HepG2 (cell line): ENCODE measurements around the gene NDUFAF8. TPM values are rescaled to one million over a fixed set of nuclear protein-coding genes. Genes with fewer than 3 reads are reported as not detected.

Source experiments
- ATAC-seq: fragments of 200-7000 bp; cut with Tn5 transposase; 3 replicates; pipeline ENCODE4 v1.9.1; 2020; ENCODE audit warnings: mild to moderate bottlenecking, moderate library complexity
- BruUV-seq: library from RNA; stranded (reverse); fragments of 400-500 nt; replicated peaks from 2 replicates; lab custom pipeline; 2021; lab: Mats Ljungman, UMichigan
- CTCF ChIA-PET: fragments of 300-600 bp; formaldehyde crosslinking; extraction: SDS; loops from one replicate; lab custom pipeline; 2021; ENCODE audit warnings: low total read pairs, inconsistent platforms, low intra/inter-chr PET ratio; lab: Yijun Ruan, JAX
- POLR2A ChIA-PET: fragments of 350-600 bp; sonication (Branson Sonifier 250); formaldehyde crosslinking; loops from one replicate; lab custom pipeline; 2020; ENCODE audit warnings: antibody characterized with exemption, inconsistent platforms; lab: Yijun Ruan, JAX
- DNase-seq: peaks from one replicate; pipeline ENCODE4 v3.0.0-alpha.2; 2015; ENCODE audit warnings: low spot score
- FAIRE-seq: peaks from 3 replicates; lab custom pipeline; 2011; peaks lifted over from hg19 to GRCh38; lab: Jason Lieb, UNC
- H2AFZ ChIP-seq: one replicate; pipeline ENCODE4 v1.6.1; 2011; ENCODE audit warnings: low read length, inconsistent platforms
- H3K27ac ChIP-seq: fragments of 300-600 bp; 3 replicates; pipeline ENCODE4 v1.8.0; 2011; ENCODE audit warnings: mixed run types, mild to moderate bottlenecking, mixed read lengths, low read length, inconsistent platforms; ENCODE audit not compliant: insufficient read depth; ENCODE audit errors: extremely low read length
- H3K27me3 ChIP-seq, 2 experiments: fragments of 200-600 bp in 1 of 2; 2 replicates in 1 of 2; 3 replicates in 1 of 2; pipeline versions ENCODE4 v1.6.0 to v1.8.0; 2011; ENCODE audit warnings: low read length in 2 of 2, mild to moderate bottlenecking in 2 of 2, moderate library complexity in 2 of 2, inconsistent platforms in 1 of 2; ENCODE audit not compliant: insufficient read depth in 2 of 2, control insufficient read depth in 1 of 2
- H3K36me3 ChIP-seq, 2 experiments: fragments of 200-600 bp in 1 of 2; replicated peaks in 1 of 2; 2 replicates in 1 of 2; 3 replicates in 1 of 2; pipeline versions ENCODE4 v1.5.1 to v1.8.0; 2011; ENCODE audit warnings: low read length in 2 of 2, inconsistent platforms in 1 of 2; ENCODE audit not compliant: insufficient read depth in 2 of 2, control insufficient read depth in 1 of 2
- H3K4me1 ChIP-seq: 2 replicates; pipeline ENCODE4 v1.5.1; 2012; ENCODE audit warnings: low read length, inconsistent platforms; ENCODE audit not compliant: insufficient read depth
- H3K4me2 ChIP-seq: 2 replicates; pipeline ENCODE4 v1.6.0; 2011; ENCODE audit warnings: low read depth, low read length, inconsistent platforms
- H3K4me3 ChIP-seq, 3 experiments: fragments of 200-600 bp in 1 of 3; sonication (generic), shearing (Covaris generic) in 1 of 3; replicated peaks in 1 of 3; 2 replicates each; pipeline ENCODE4 v1.5.1; 2011 to 2016; ENCODE audit warnings: low read length in 3 of 3, inconsistent platforms in 2 of 3, low read depth in 2 of 3, mild to moderate bottlenecking in 2 of 3, control low read depth in 1 of 3, mixed read lengths in 1 of 3; ENCODE audit not compliant: insufficient read depth in 1 of 3
- H3K79me2 ChIP-seq: one replicate; pipeline ENCODE4 v1.6.1; 2011; ENCODE audit warnings: low read length, inconsistent platforms; ENCODE audit not compliant: insufficient read depth
- H3K9ac ChIP-seq: 2 replicates; pipeline ENCODE4 v1.6.0; 2011; ENCODE audit warnings: mild to moderate bottlenecking, low read depth, low read length, inconsistent platforms; ENCODE audit not compliant: insufficient read depth
- H3K9me3 ChIP-seq: 2 replicates; pipeline ENCODE4 v1.5.1; 2012; ENCODE audit warnings: mild to moderate bottlenecking, low read length
- H4K20me1 ChIP-seq: 2 replicates; pipeline ENCODE4 v1.6.0; 2011; ENCODE audit warnings: inconsistent platforms, mild to moderate bottlenecking, low read length, moderate library complexity; ENCODE audit not compliant: insufficient read depth
- GZF1 ChIP-seq: sonication (generic); formaldehyde crosslinking; IDR thresholded peaks from 2 replicates; pipeline ENCODE4 v1.5.1; 2020; ENCODE audit warnings: mild to moderate bottlenecking, missing genetic modification reagents
- MEF2D ChIP-seq: sonication (generic); formaldehyde crosslinking; IDR thresholded peaks from 2 replicates; pipeline ENCODE4 v1.5.1; 2020; ENCODE audit warnings: mild to moderate bottlenecking, missing genetic modification reagents
- MZF1 ChIP-seq: sonication (generic); formaldehyde crosslinking; IDR thresholded peaks from 2 replicates; pipeline ENCODE4 v1.8.1; 2023; ENCODE audit warnings: mild to moderate bottlenecking, missing genetic modification reagents, borderline replicate concordance
- NR2F6 ChIP-seq, 2 experiments: IDR thresholded peaks; 2 replicates each; pipeline ENCODE4 v1.6.1; 2016; ENCODE audit warnings: antibody characterized with exemption in 1 of 2, mild to moderate bottlenecking in 1 of 2
- SMC3 ChIP-seq: IDR thresholded peaks from 2 replicates; pipeline ENCODE4 v1.6.1; 2011; ENCODE audit warnings: low read length, improper control_type of control experiment
- STAG1 ChIP-seq: sonication (generic); formaldehyde crosslinking; IDR thresholded peaks from 2 replicates; pipeline ENCODE4 v1.4.0; 2020; ENCODE audit warnings: missing genetic modification reagents
- TSC22D2 ChIP-seq: sonication (generic); formaldehyde crosslinking; IDR thresholded peaks from 2 replicates; pipeline ENCODE4 v1.5.1; 2020; ENCODE audit warnings: missing genetic modification reagents, mild to moderate bottlenecking, borderline replicate concordance
- ZBTB38 ChIP-seq: sonication (generic); formaldehyde crosslinking; IDR thresholded peaks from 2 replicates; pipeline ENCODE4 v1.5.1; 2020; ENCODE audit warnings: mild to moderate bottlenecking, missing genetic modification reagents
- ZFX ChIP-seq: sonication (generic); formaldehyde crosslinking; IDR thresholded peaks from 2 replicates; pipeline ENCODE4 v1.4.0; 2020; ENCODE audit warnings: mild to moderate bottlenecking, low read depth, missing genetic modification reagents, moderate library complexity
- ZNF24 ChIP-seq: fragments of 450-650 bp; IDR thresholded peaks from 2 replicates; pipeline ENCODE4 v1.6.1; 2017; ENCODE audit warnings: antibody characterized with exemption, mild to moderate bottlenecking
- ZNF251 ChIP-seq: sonication (generic); formaldehyde crosslinking; IDR thresholded peaks from 2 replicates; pipeline ENCODE4 v1.9.0; 2021; ENCODE audit warnings: mild to moderate bottlenecking, missing genetic modification reagents
- ZNF816 ChIP-seq: sonication (generic); formaldehyde crosslinking; IDR thresholded peaks from 2 replicates; pipeline ENCODE4 v1.8.0; 2022; ENCODE audit warnings: missing genetic modification reagents, mild to moderate bottlenecking, borderline replicate concordance
- WGBS: methylation state at CpG from one replicate; pipeline ENCODE4 v1.1.6; 2017; ENCODE audit warnings: low lambda C conversion rate; 5-methylcytosine and 5-hydroxymethylcytosine counted together
- in situ Hi-C: cut with HindIII; loops from 2 replicates; pipeline ENCODE4 v1.10.0; 2017; ENCODE audit warnings: low pct_unique_long_range_greater_than_20kb; ENCODE audit not compliant: extremely low pct_ligation_motif_present
- intact Hi-C: fragments of 100-400 bp; cut with micrococcal nuclease; formaldehyde crosslinking; loops from one replicate; pipeline ENCODE4 v1.10.0; 2022; ENCODE audit not compliant: unreplicated experiment
- polyA plus RNA-seq, 8 experiments: library from polyadenylated mRNA; depleted of rRNA in 3 of 8; stranded (reverse) in 7 of 8; unstranded in 1 of 8; fragments of >200 nt; fragmentation: Illumina TruSeq in 4 of 8; extraction: Trizol in 4 of 8; gene quantifications; 2 replicates each; pipeline versions ENCODE4 v1.2.1 to v1.2.3, GENCODE V29; 2011 to 2016; ENCODE audit warnings: low read depth in 4 of 8, missing spikeins in 1 of 8, mixed read lengths in 1 of 8; ENCODE audit not compliant: insufficient read depth in 1 of 8
- total RNA-seq, 5 experiments: library from RNA; depleted of rRNA; stranded (reverse); fragments of >200 nt; fragmentation: Illumina TruSeq; extraction: Trizol; gene quantifications; 2 replicates each; pipeline ENCODE4 v1.2.3, GENCODE V29; 2016; ENCODE audit warnings: low read depth in 1 of 5
- TF ChIP-seq, protein P1 (sequence below): sonication (generic); formaldehyde crosslinking; conservative IDR thresholded peaks from 2 replicates; pipeline ENCODE4 v1.4.0; 2020; ENCODE audit warnings: missing genetic modification reagents
- TF ChIP-seq, protein P2 (sequence below): sonication (generic); formaldehyde crosslinking; IDR thresholded peaks from 2 replicates; pipeline ENCODE4; 2020; ENCODE audit warnings: missing genetic modification reagents, mild to moderate bottlenecking, borderline replicate concordance

NDUFAF8 gene
- total and polyA plus RNA-seq, 2 of the 13 experiments (the other 11 are each of a cell fraction or from before 2014, with no cell fraction given): 75.6 to 233 TPM

- TF ChIP-seq, protein P1, sequence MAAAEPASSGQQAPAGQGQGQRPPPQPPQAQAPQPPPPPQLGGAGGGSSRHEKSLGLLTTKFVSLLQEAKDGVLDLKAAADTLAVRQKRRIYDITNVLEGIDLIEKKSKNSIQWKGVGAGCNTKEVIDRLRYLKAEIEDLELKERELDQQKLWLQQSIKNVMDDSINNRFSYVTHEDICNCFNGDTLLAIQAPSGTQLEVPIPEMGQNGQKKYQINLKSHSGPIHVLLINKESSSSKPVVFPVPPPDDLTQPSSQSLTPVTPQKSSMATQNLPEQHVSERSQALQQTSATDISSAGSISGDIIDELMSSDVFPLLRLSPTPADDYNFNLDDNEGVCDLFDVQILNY (CRISPR knock-in tag): 0 out of 2 replicates have a peak, but pooled peaks have one; percentile 5
- TF ChIP-seq SMC3 (no peak), ZNF816 (CRISPR knock-in tag) (no peak), ZNF251 (CRISPR knock-in tag) (no peak), ZNF24 (no peak), MZF1 (CRISPR knock-in tag) (no peak)
Observed at GRCh38 chr17:81238815-81239713, at the start of gene NDUFAF8, which contains the start of gene TEPSIN (continued).

- WGBS: 74% methylated on average over 10 of the region's 27 CpGs
- peak; percentile 71 for ATAC-seq
- no peaks in the 10 kb centered on the region for H4K20me1 ChIP-seq
- H3K79me2 ChIP-seq: no peaks in the 10 kb centered on the region
- no peak overlapping the region for H3K4me3 ChIP-seq
- intact Hi-C loops: loop anchor here (1.0 kb wide), 1 partner anchor 48 kb away; no protein-coding TSS in a partner anchor
- DNase-seq: peak; percentile 29
- peaks cover 3 to 5% of the 10 kb centered on the region in 2 experiments; a peak in 2 of 5 replicates for H3K36me3 ChIP-seq
- no peak overlapping the region for H2AFZ ChIP-seq
- CTCF ChIA-PET: interaction anchor here (1.4 to 2.2 kb wide), 3 partner anchors 45 to 88 kb away, joined by 4 to 11 read pairs (median 5); no protein-coding TSS in a partner anchor
- H3K4me1 ChIP-seq: peaks cover 17% of the 10 kb centered on the region
- POLR2A ChIA-PET: no interaction called here
- FAIRE-seq: no peak
- in situ Hi-C loops: loop anchor here (5.0 kb wide), 1 partner anchor 48 kb away; no protein-coding TSS in a partner anchor
- H3K27ac ChIP-seq: no peak overlapping the region
- peaks cover 3 to 4% of the 10 kb centered on the region in 2 experiments; a peak in 1 of 5 replicates for H3K27me3 ChIP-seq
- no peak overlapping the region for H3K9ac ChIP-seq
- H3K4me2 ChIP-seq: no peak overlapping the region
- no peaks in the 10 kb centered on the region for H3K9me3 ChIP-seq
- BruUV-seq: no TSS peak
- peak; percentile 38; the same call in 1 of the 2 replicates for TF ChIP-seq ZFX
- TF ChIP-seq, protein P2, sequence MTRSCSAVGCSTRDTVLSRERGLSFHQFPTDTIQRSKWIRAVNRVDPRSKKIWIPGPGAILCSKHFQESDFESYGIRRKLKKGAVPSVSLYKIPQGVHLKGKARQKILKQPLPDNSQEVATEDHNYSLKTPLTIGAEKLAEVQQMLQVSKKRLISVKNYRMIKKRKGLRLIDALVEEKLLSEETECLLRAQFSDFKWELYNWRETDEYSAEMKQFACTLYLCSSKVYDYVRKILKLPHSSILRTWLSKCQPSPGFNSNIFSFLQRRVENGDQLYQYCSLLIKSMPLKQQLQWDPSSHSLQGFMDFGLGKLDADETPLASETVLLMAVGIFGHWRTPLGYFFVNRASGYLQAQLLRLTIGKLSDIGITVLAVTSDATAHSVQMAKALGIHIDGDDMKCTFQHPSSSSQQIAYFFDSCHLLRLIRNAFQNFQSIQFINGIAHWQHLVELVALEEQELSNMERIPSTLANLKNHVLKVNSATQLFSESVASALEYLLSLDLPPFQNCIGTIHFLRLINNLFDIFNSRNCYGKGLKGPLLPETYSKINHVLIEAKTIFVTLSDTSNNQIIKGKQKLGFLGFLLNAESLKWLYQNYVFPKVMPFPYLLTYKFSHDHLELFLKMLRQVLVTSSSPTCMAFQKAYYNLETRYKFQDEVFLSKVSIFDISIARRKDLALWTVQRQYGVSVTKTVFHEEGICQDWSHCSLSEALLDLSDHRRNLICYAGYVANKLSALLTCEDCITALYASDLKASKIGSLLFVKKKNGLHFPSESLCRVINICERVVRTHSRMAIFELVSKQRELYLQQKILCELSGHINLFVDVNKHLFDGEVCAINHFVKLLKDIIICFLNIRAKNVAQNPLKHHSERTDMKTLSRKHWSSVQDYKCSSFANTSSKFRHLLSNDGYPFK: no peak
- no peak for TF ChIP-seq TSC22D2
- TF ChIP-seq MEF2D (CRISPR knock-in tag): no peak
- TF ChIP-seq STAG1: peak; percentile 91
- peak; percentile 83 for TF ChIP-seq ZBTB38 (CRISPR knock-in tag)
- no peak for TF ChIP-seq GZF1
- no peak for TF ChIP-seq NR2F6 (IDR thresholded peaks at IDR 0.05)
- 0 out of 2 replicates have a peak, but pooled peaks have one; percentile 13 for TF ChIP-seq NR2F6 (CRISPR knock-in tag; IDR thresholded peaks at IDR 0.05)
Observed at GRCh38 chr17:81189670-81190530, 49.2 kb upstream of the NDUFAF8 start.
